AG10803 (cell line): ENCODE measurements around the gene DOCK11.
A peak's percentile ranks its signal among the peaks of the same experiment; 100 is the strongest.

ENCODE experiments used
- DNase-seq: peaks from one replicate; pipeline ENCODE4 v3.0.0; 2010; ENCODE audit warnings: low read depth
- H3K4me3 ChIP-seq: 2 replicates; pipeline ENCODE4 v1.5.1; 2011; ENCODE audit warnings: mild to moderate bottlenecking, low read length, control low read depth
- TF ChIP-seq, protein P1 (sequence below): conservative IDR thresholded peaks from 2 replicates; pipeline ENCODE4 v1.5.1; 2011; ENCODE audit warnings: mild to moderate bottlenecking, low read length, control low read depth, inconsistent platforms

The DOCK11 gene

DNA sequence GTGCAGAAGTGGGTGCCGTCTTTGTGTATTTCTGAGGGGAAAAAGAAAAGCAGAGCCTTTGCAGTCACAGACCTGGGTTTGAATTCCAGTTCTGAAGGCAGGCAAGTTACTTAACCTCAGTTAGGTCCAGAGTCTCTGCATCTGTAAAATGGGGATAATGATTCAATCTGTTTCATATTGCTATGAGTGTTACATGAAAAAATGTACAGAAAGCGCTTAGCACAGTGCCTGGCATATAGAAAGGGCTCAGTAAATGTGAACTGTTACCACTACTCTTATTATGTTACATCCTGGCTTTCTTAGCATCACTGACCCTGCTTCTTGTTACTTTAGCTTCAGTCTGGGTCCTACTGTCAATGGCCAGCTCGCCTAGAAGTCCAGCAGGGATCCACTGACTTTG is 45.9 kb downstream of the DOCK11 start:
- no peak for DNase-seq
- TF ChIP-seq, protein P1, sequence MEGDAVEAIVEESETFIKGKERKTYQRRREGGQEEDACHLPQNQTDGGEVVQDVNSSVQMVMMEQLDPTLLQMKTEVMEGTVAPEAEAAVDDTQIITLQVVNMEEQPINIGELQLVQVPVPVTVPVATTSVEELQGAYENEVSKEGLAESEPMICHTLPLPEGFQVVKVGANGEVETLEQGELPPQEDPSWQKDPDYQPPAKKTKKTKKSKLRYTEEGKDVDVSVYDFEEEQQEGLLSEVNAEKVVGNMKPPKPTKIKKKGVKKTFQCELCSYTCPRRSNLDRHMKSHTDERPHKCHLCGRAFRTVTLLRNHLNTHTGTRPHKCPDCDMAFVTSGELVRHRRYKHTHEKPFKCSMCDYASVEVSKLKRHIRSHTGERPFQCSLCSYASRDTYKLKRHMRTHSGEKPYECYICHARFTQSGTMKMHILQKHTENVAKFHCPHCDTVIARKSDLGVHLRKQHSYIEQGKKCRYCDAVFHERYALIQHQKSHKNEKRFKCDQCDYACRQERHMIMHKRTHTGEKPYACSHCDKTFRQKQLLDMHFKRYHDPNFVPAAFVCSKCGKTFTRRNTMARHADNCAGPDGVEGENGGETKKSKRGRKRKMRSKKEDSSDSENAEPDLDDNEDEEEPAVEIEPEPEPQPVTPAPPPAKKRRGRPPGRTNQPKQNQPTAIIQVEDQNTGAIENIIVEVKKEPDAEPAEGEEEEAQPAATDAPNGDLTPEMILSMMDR: no peak

DNA sequence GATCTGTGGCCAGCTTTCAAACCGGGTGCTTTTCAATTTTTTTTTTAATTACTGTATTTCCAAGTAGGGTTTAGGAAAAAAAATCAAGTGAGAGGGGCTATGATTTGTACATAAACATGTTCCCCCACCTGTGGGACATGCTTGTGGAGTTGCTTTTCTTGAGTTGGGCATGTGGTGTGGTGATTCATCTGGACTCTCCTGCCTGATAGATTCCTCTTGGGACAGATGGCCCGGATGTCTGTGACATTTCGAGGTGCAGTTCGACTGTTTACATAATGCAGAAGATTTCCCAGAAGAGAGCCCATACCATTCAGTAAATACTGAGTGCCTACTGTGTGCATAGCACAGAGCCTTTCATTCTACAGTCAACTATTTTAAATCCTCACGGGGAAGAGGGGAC is 49.9 kb downstream of the DOCK11 start:
- peak; percentile 32 for DNase-seq
- TF ChIP-seq, protein P1: no peak
- no peak overlapping the region for H3K4me3 ChIP-seq

More for the DNA sequence above, 45.9 kb downstream of the DOCK11 start:
- no peak overlapping the region for H3K4me3 ChIP-seq

DNA sequence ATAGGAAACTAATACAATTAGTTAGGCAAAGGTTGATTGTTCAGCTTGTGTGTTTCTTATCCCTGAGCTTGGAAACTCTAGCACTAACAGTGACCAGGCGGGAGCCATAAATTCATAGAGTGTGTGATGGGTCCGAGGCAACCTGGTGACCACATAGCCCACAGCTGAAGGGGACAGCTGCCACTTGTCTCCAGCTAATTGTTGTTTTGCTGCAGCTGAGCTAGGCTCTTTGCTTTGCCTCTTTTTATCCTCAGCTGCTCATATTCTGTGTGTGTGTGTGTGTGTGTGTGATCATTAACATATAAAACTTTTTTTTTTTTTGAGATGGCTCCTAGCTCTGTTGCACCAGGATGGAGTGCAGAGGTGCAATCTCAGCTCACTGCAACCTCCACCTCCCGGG is 53.2 kb downstream of the DOCK11 start:
- TF ChIP-seq, protein P1: no peak
- no peak for DNase-seq
- no peak overlapping the region for H3K4me3 ChIP-seq

- TF ChIP-seq, protein P1: no peak
- DNase-seq: no peak
Measured at GRCh38 chrX:118550792-118551191, 55.2 kb downstream of the DOCK11 start.

GRCh38 chrX:118551426-118551825 is 55.8 kb downstream of the DOCK11 start:
- no peak overlapping the region for H3K4me3 ChIP-seq
- TF ChIP-seq, protein P1: no peak

More at GRCh38 chrX:118550792-118551191, 55.2 kb downstream of the DOCK11 start:
- H3K4me3 ChIP-seq: no peak overlapping the region

GRCh38 chrX:118552121-118552900 is 56.7 kb downstream of the DOCK11 start:
- TF ChIP-seq, protein P1: no peak
- no peak overlapping the region for H3K4me3 ChIP-seq
- DNase-seq: peak; percentile 62

More at GRCh38 chrX:118551426-118551825, 55.8 kb downstream of the DOCK11 start:
- no peak for DNase-seq

DNA sequence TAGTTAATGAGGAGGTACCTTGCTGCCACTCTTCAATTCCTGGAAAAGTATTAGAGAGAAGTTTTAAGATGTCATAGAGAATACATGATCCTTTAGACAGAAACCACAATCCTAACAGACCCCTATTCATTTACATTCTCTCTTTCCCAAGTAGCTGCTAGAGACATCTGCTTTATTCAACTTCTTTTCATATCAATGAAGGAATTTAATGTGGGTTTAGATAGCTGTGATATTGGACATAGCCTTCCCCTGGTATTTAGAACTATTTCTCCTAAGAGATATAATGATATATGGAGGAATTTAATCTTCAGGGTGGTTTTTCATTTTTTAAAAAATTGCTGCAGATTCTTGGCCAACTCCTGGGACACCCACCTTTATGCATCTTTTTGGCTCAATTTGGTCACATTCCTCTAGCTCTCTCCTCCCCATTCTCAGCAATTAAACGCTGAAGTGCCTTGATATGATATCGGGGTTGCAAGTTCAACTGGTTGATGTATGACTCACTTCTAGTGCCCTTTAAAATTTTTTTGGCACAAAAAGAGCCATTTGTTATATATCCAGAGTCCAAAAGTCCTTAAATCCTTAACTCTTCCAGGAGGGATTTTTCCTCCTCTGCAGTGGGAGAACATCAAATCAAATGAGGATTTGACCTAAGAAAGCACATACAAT is 57.6 kb downstream of the DOCK11 start:
- H3K4me3 ChIP-seq: no peak overlapping the region
- DNase-seq: no peak
- TF ChIP-seq, protein P1: no peak
